Limb (tissue), 2 donors: ENCODE measurements around the gene FRK.
"Not testable (repeated sequence)": the region's sequence is repeated elsewhere in the genome, so short reads cannot be mapped to it uniquely, and the experiment has no call there.

Source experiments
- DNase-seq, 2 donors: peaks; one replicate each; pipeline ENCODE4 v3.0.0-alpha.2; 2016; ENCODE audit errors: extremely low spot score in 2 of 2

Gene FRK, protein sequence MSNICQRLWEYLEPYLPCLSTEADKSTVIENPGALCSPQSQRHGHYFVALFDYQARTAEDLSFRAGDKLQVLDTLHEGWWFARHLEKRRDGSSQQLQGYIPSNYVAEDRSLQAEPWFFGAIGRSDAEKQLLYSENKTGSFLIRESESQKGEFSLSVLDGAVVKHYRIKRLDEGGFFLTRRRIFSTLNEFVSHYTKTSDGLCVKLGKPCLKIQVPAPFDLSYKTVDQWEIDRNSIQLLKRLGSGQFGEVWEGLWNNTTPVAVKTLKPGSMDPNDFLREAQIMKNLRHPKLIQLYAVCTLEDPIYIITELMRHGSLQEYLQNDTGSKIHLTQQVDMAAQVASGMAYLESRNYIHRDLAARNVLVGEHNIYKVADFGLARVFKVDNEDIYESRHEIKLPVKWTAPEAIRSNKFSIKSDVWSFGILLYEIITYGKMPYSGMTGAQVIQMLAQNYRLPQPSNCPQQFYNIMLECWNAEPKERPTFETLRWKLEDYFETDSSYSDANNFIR

GRCh38 chr6:116060572-116061283 lies at the start of gene FRK:
Gene FRK, minus strand, starts transcription at chr6:116060891. Its CDS starts 580 bp downstream, at chr6:116060311.
- peak in 1 of 2 donors; percentile 13 for DNase-seq

DNA sequence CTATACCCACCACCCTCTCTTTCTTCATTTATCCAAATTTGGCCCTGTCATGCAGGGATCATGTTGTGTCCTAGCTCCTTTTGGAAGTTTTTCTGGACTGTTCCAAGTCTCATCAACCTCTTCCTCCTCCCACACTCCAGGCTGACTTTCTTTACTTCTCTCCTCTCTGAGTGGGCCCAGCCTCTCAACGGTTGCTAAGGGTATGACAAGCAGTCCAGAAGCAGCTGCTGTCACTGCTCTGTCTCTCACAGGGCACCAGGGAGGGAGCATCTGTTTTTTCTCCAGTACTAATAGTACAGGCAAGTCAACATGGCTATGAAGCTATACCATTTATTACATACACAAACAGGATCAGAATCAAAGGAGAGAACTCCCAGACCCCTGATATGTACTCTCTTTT lies 48.1 kb upstream of the FRK start:
- DNase-seq = no peak

- DNase-seq = no peak
These were observed 45.5 kb upstream of the FRK start for GRCh38 chr6:116106146-116106545.

GRCh38 chr6:116105247-116105646 lies 44.6 kb upstream of the FRK start:
- DNase-seq = no peak

DNA sequence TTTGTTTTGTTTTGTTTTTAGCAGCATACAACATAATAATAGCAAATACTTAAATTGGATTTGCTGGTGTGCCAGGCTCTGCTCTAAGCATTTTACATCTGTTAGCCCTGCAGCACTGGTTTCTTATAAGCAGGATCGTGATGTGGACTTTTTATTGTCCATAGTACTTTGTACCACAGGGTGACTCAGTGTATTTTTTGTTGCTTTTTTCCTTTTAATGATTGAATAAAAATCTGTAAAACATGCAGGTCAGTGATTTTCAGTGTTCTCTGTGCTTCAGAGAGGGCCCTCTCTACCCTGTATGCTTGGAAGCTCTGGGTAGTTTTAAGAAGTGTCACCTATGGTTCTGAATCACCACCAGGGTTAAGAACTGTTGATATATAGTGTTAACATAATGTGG lies 43.9 kb upstream of the FRK start:
- no peak for DNase-seq

DNA sequence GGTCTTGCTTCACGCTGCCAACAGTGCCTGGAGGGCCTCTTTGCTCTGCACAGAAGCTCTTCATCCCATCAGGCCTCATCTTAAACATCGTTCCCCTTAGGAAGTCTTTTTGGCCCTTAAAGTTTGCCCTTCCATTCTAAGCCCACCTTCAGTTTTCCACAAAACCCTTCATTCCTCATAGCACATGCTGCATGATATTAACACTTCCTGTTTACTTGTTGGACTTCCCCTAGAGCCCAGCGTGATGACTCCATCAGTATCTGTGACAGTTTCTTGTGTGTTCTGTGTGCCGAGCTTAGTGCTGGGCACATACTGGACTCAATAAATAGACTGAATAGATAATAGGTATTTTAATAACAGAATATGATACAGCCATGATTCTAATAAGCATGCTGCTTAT lies 42.2 kb upstream of the FRK start:
- DNase-seq = no peak

DNA sequence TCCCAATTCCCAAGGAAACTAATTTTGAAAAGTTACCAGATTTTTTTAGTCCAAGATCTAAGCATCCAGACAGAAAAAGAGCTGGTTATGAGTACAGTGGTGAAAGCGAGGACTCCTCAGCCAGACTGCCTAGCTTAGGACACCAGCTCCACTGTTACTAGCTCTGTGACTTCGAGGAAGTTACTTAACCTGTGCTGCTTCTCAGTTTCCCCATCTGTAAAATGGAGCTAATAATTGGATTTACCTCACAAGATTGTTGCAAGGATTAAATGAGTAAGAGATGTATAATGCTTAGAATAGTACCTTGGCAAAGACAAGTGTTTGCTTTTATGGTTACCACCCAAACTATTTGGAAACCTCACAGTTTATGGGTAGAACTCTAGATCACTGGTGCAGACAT lies 41.1 kb upstream of the FRK start:
- no peak for DNase-seq

- no peak for DNase-seq
These were observed 40.6 kb upstream of the FRK start for GRCh38 chr6:116101302-116101718.

DNA sequence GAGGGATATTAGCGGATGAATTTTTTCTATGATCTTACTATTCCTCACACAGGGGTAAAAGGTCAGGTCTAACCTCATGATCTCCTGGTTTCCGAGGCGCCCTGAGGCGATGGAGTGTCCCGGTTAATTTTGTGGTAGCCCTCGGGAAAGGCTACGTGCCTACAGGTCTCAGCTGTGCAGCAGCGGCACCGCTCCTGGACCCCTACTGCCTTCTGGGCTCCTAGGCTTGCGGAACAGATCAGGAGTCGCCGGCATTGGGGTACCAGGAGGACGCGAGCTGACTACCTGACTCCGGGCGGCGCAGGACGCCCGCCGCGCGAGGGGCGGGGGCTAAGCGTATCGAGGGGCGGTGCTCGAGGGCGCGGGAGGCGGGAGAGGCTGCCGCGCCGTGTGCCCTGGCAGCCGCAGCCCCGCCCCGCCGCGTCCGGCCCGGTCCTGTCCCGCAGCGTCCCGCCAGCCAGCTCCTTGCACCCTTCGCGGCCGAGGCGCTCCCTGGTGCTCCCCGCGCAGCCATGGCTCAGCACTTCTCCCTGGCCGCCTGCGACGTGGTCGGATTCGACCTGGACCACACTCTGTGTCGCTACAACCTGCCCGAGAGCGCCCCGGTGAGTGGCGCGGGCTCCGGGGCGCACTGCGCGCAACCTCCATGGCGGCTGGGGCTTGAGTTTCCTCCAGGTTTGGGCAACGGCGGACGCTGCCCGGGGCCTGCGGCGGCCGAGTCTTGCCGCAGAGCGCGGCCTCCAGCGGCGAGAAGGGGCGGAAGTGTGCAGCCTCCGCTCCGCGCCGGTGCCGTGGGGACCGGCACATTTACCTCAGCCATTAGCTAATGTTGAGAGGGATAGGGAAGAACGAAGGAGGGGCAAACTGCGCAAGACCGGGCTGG lies 40.0 kb upstream of the FRK start, which contains the start of gene NT5DC1:
TSS of gene NT5DC1 (plus strand) at position 435 of the 883 bp plus-strand sequence. CDS start at position 513, 78 bp downstream.
- peak; percentile 75 to 86 for DNase-seq

GRCh38 chr6:116099036-116099435 lies 38.3 kb upstream of the FRK start:
- no peak for DNase-seq

GRCh38 chr6:116096979-116097816 lies 36.5 kb upstream of the FRK start:
- DNase-seq = peak in 1 of 2 donors; percentile 36

DNA sequence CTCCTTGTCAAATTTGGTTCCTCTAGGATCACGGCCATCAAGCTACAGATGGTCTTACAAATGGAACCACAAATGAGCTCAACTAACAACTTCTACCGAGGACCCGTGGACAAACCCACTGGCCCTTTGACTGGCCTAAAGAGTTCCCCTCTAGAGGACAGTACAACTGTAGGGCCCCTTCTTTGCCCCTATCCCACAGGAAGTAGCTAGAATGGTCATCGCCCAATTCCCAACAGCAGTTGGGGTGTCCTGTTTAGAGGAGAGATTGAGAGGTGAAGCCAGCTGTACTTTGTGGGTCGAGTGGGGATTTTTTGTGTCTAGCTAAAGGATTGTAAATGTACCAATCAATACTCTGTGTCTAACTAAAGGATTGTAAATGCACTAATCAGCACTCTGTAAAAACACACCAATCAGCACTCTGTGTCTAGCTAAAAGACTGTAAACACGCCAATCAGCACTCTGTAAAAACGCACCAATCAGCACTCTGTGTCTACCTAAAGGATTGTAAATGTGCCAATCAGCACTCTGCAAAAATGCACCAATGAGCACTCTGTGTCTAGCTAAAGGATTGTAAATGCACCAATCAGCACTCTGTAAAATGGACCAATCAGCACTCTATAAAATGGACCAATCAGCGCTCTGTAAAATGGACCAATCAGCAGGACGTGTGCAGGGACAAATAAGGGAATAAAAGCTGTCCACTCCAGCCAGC lies 35.5 kb upstream of the FRK start:
- not testable (repeated sequence) for DNase-seq

DNA sequence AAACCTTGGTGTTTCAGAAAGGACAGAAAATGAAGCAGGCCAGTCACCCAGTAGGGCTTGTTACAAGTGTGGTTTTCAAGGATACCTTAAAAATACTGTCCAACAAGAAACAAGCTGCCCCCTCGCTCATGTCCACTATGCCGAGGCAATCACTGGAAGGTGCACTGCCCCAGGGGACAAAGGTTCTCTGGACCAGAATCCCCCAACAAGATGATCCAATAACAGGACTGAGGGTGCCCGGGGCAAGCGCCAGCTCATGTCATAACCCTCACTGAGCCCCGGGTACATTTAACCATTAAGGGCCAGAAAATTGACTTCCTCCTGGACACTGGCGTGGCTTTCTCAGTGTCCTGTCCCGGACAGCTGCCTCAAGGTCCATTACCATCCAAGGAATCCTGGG lies 33.4 kb upstream of the FRK start:
- no peak for DNase-seq

DNA sequence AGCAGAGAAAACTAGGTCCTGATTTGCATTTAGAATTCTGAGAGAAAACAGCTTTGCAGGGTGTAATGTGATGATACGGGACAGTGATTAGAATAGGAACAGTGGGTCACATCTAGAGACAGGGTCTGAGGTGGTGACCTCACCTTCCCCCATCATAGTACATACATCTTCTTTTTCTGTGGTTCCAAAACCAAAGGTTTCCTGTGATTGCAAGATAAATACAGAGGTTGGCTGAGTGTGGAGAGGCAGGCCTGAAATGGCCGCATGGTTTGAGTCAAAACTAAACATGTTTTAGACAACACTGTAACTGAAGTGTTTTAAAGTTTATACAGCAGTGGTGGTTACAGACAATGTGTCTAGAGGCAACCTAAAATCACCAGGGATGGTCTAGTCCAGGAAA lies 29.6 kb upstream of the FRK start:
- no peak for DNase-seq

DNA sequence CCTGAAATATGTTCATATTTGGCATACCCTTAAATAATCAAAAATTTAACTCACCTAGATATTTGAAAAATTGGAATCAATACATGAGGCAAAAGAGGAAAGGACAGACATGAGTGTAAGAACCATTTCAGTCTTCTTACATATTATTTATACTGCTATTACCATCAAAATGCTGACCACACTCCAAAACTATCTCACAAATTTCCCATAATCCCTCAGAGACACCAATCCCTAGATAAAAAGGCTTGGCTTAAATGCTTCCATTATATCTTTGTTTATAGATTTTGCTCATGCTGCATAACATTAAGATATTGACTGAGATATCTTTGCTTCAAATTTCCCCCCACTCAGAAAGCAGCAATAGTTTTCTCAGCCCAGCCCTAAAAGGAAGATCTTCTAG lies 28.3 kb upstream of the FRK start:
- no peak for DNase-seq

DNA sequence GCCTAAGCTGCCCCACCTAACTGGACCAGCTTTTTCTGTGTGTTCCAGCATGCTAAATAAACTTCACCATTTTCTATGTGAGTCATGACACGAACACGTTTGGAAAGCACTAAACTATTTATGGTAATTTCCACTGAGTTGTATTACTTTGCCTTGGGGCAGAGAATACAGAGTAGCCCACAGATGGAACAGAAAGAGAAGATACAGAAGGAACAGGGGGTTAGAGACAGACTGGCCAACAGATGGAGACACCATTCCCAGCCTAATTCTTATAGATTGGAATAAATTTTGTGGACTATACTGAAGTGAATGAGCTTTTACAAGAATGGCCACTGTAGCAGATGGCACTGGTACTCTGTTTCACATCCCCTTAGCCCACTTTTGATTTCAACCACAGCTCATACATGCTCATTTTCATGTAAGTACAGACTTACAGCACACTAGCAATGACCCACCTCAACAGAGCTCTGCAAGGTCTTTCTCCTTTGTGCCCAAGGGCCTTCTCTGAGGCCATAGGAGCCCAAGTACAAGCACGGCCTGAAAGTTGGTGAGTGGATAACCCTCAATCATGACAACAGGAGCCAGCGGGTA lies 26.8 kb upstream of the FRK start:
- no peak for DNase-seq

GRCh38 chr6:116084284-116084683 lies 23.6 kb upstream of the FRK start:
- no peak for DNase-seq

DNA sequence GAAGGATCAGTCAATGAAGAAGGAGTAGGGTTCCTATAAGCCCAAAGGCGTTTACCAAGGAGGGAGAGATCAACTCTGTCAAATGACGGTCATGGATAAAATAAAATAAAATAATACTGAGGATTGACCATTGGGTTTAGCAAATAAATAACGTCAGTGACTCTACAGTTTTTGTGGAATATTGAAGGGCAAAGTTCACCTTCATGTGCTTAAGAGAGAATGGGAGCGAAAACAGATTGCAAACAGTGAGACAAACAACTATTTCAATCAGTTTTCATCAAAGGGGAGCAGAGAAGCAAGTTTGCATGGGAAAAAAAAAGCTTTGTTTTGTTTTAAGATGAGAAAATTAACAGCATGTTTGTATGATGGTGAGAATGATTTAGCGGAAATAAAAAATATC lies 22.4 kb upstream of the FRK start:
- DNase-seq = no peak

DNA sequence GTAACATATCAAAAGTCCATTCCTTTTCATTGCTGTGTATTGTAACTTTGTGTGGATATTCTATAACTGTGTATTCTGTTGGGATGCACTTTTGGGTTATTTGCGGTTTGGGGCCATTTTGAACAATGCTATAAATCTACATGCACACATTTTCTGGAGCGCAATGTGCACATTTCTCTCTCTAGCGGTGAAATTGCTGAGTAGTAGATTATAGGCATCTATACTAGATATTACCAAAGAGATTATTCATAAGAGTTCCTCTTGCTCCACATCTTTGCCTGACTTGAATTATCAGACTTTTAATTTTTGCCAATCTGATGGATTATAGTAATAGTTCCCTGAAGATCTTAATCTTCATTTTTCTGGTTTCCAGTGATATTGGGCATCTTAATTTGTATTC lies 18.3 kb upstream of the FRK start:
- DNase-seq = no peak

- DNase-seq = no peak
These were observed 17.8 kb upstream of the FRK start for GRCh38 chr6:116078522-116078921.
